Neural cell (in vitro differentiated cells): ENCODE data around the gene TSPEAR. TPM values are rescaled to one million over a fixed set of nuclear protein-coding genes. Genes with fewer than 3 reads are reported as not detected.

Source experiments
- H2AFZ ChIP-seq: fragments of 200-600, 300-800 bp; sonication (generic), shearing (Covaris generic); 2 replicates; pipeline ENCODE4 v1.6.0; 2014; ENCODE audit warnings: low read depth, mild to moderate bottlenecking, antibody characterized with exemption, low read length, moderate library complexity
- H3F3A ChIP-seq: fragments of 200-600 bp; shearing (Covaris generic); 2 replicates; pipeline ENCODE4 v1.6.1; 2016; ENCODE audit warnings: mild to moderate bottlenecking, moderate library complexity, mixed read lengths, antibody characterized with exemption, low read length; ENCODE audit not compliant: insufficient read depth, poor library complexity, severe bottlenecking
- H3K27ac ChIP-seq: fragments of 200-600, 300-800 bp; sonication (generic), shearing (Covaris generic); 2 replicates; pipeline ENCODE4 v1.5.1; 2014; ENCODE audit warnings: mild to moderate bottlenecking, low read length, moderate library complexity
- H3K27me3 ChIP-seq: fragments of 300-800, 200-600 bp; sonication (generic), shearing (Covaris generic); 2 replicates; pipeline ENCODE4 v1.6.0; 2014; ENCODE audit warnings: mild to moderate bottlenecking, low read depth, low read length, moderate library complexity; ENCODE audit not compliant: insufficient read depth
- H3K36me3 ChIP-seq: fragments of 300-800, 200-600 bp; sonication (generic), shearing (Covaris generic); 2 replicates; pipeline ENCODE4 v1.5.1; 2014; ENCODE audit warnings: mild to moderate bottlenecking, antibody characterized with exemption, low read length, moderate library complexity; ENCODE audit not compliant: insufficient read depth
- H3K4me2 ChIP-seq: fragments of 300-800, 200-600 bp; sonication (generic), shearing (Covaris generic); 2 replicates; pipeline ENCODE4 v1.6.0; 2014; ENCODE audit warnings: mild to moderate bottlenecking, low read length
- H3K4me3 ChIP-seq: fragments of 300-800, 200-600 bp; sonication (generic), shearing (Covaris generic); 2 replicates; pipeline ENCODE4 v1.5.1; 2014; ENCODE audit warnings: mild to moderate bottlenecking, low read length, moderate library complexity
- H3K79me2 ChIP-seq: fragments of 200-600 bp; shearing (Covaris generic); replicated peaks from 2 replicates; pipeline ENCODE4 v1.6.0; 2014; ENCODE audit warnings: mild to moderate bottlenecking, low read length, moderate library complexity; ENCODE audit not compliant: insufficient read depth
- H3K9ac ChIP-seq: fragments of 300-800, 200-600 bp; sonication (generic), shearing (Covaris generic); 2 replicates; pipeline ENCODE4 v1.6.1; 2016; ENCODE audit warnings: mild to moderate bottlenecking, low read length, mixed read lengths
- H3K9me2 ChIP-seq: fragments of 200-600 bp; shearing (Covaris generic); 2 replicates; pipeline ENCODE4 v1.6.1; 2016; ENCODE audit warnings: mild to moderate bottlenecking, low read length, mixed read lengths; ENCODE audit not compliant: insufficient read depth
- H3K9me3 ChIP-seq: fragments of 200-600, 300-800 bp; sonication (generic), shearing (Covaris generic); 2 replicates; pipeline ENCODE4 v1.6.1; 2016; ENCODE audit warnings: mild to moderate bottlenecking, mixed run types, low read length, moderate library complexity, mixed read lengths
- H4K20me1 ChIP-seq: fragments of 200-600 bp; shearing (Covaris generic); 2 replicates; pipeline ENCODE4 v1.6.1; 2016; ENCODE audit warnings: mild to moderate bottlenecking, mixed run types; ENCODE audit not compliant: insufficient read depth
- CTCF ChIP-seq: fragments of 450-650 bp; IDR thresholded peaks from 2 replicates; pipeline ENCODE4 v1.5.1; 2014; ENCODE audit warnings: antibody characterized with exemption, mild to moderate bottlenecking, moderate library complexity; ENCODE audit not compliant: poor library complexity, severe bottlenecking
- EP300 ChIP-seq: fragments of 450-650 bp; conservative IDR thresholded peaks from 2 replicates; pipeline ENCODE4 v1.6.1; 2014; ENCODE audit warnings: antibody characterized with exemption, mild to moderate bottlenecking, moderate library complexity; ENCODE audit not compliant: poor library complexity, severe bottlenecking
- EZH2 ChIP-seq: fragments of 200-600, 300-800 bp; shearing (Covaris generic), sonication (generic); IDR thresholded peaks from 2 replicates; pipeline ENCODE4 v1.6.1; 2014; ENCODE audit warnings: antibody characterized with exemption, low read length, borderline replicate concordance, mild to moderate bottlenecking; ENCODE audit not compliant: insufficient read depth, poor library complexity, severe bottlenecking
- MXI1 ChIP-seq: fragments of 450-650 bp; conservative IDR thresholded peaks from 2 replicates; pipeline ENCODE4 v1.6.1; 2014; ENCODE audit warnings: antibody characterized with exemption, mild to moderate bottlenecking; ENCODE audit not compliant: poor library complexity, severe bottlenecking
- POLR2AphosphoS5 ChIP-seq: IDR thresholded peaks from 2 replicates; pipeline ENCODE4 v1.6.1; 2012
- RAD21 ChIP-seq: fragments of 450-650 bp; conservative IDR thresholded peaks from 2 replicates; pipeline ENCODE4 v1.6.1; 2014; ENCODE audit warnings: antibody characterized with exemption, mild to moderate bottlenecking, moderate library complexity
- REST ChIP-seq: IDR thresholded peaks from 2 replicates; pipeline ENCODE4 v1.6.1; 2012; ENCODE audit warnings: borderline replicate concordance
- SMC3 ChIP-seq: fragments of 450-650 bp; conservative IDR thresholded peaks from 2 replicates; pipeline ENCODE4 v1.6.1; 2014; ENCODE audit warnings: antibody characterized with exemption, mild to moderate bottlenecking, moderate library complexity; ENCODE audit not compliant: poor library complexity
- TAF1 ChIP-seq: IDR thresholded peaks from 2 replicates; pipeline ENCODE4 v1.6.1; 2012; ENCODE audit warnings: low read depth
- polyA plus RNA-seq: library from polyadenylated mRNA; depleted of rRNA; stranded (reverse); fragments of >200 nt; gene quantifications from 2 replicates; pipeline ENCODE4 v1.2.3, GENCODE V29; 2014

Gene TSPEAR
- polyA plus RNA-seq, 1 donor from 2014 or later, result 0.19 TPM

GRCh38 chr21:44529011-44529421, 182.4 kb downstream of the TSPEAR start:
- H3K9me3 ChIP-seq, result no peaks in the 10 kb centered on the region
- no peak overlapping the region for H3K4me3 ChIP-seq
- TF ChIP-seq EP300, result no peak
- no peak for TF ChIP-seq SMC3
- no peak for TF ChIP-seq POLR2AphosphoS5
- no peak for TF ChIP-seq CTCF
- TF ChIP-seq EZH2, result no peak
- no peak for TF ChIP-seq MXI1
- TF ChIP-seq REST, result no peak
- no peak for TF ChIP-seq TAF1
- no peak for TF ChIP-seq RAD21
- H3K27ac ChIP-seq, result no peak overlapping the region
- no peak overlapping the region for H2AFZ ChIP-seq
- H3K27me3 ChIP-seq, result no peaks in the 10 kb centered on the region
- no peaks in the 10 kb centered on the region for H3K36me3 ChIP-seq
- no peaks in the 10 kb centered on the region for H3K9me2 ChIP-seq
- no peaks in the 10 kb centered on the region for H4K20me1 ChIP-seq
- no peaks in the 10 kb centered on the region for H3F3A ChIP-seq
- no peaks in the 10 kb centered on the region for H3K79me2 ChIP-seq
- no peak overlapping the region for H3K9ac ChIP-seq
- H3K4me2 ChIP-seq, result no peak overlapping the region

GRCh38 chr21:44528634-44528995, 182.8 kb downstream of the TSPEAR start:
- H3K9me3 ChIP-seq, result no peaks in the 10 kb centered on the region
- H3F3A ChIP-seq, result no peaks in the 10 kb centered on the region
- H3K79me2 ChIP-seq, result no peaks in the 10 kb centered on the region
- H3K9ac ChIP-seq, result no peak overlapping the region
- H3K4me3 ChIP-seq, result no peak overlapping the region
- H4K20me1 ChIP-seq, result no peaks in the 10 kb centered on the region
- no peaks in the 10 kb centered on the region for H3K9me2 ChIP-seq
- H3K27ac ChIP-seq, result no peak overlapping the region
- no peaks in the 10 kb centered on the region for H3K27me3 ChIP-seq
- TF ChIP-seq RAD21, result no peak
- no peak for TF ChIP-seq EP300
- TF ChIP-seq POLR2AphosphoS5, result no peak
- TF ChIP-seq SMC3, result no peak
- no peak for TF ChIP-seq MXI1
- TF ChIP-seq EZH2, result no peak
- no peak for TF ChIP-seq TAF1
- no peak for TF ChIP-seq CTCF
- no peak for TF ChIP-seq REST
- no peak overlapping the region for H2AFZ ChIP-seq
- H3K4me2 ChIP-seq, result no peak overlapping the region
- no peaks in the 10 kb centered on the region for H3K36me3 ChIP-seq
